MM.1S (cell line): ENCODE data around the gene LRCH4.

Experiments
- DNase-seq: peaks from one replicate; pipeline ENCODE4 v3.0.0-alpha.2; 2015
- H2AFZ ChIP-seq: fragments of 300-600 bp; sonication (generic); 2 replicates; pipeline ENCODE4 v1.6.0; 2016; ENCODE audit warnings: antibody characterized with exemption, low read length
- H3F3A ChIP-seq: fragments of 300-600 bp; sonication (generic); 2 replicates; pipeline ENCODE4 v1.6.1; 2016; ENCODE audit warnings: mild to moderate bottlenecking, antibody characterized with exemption, low read length, moderate library complexity, mixed read lengths; ENCODE audit not compliant: insufficient read depth
- H3K27ac ChIP-seq: fragments of 300-600 bp; sonication (generic); 2 replicates; pipeline ENCODE4 v1.5.1; 2016; ENCODE audit warnings: mild to moderate bottlenecking, low read length
- H3K27me3 ChIP-seq: fragments of 300-600 bp; sonication (generic); replicated peaks from 2 replicates; pipeline ENCODE4 v1.6.0; 2016; ENCODE audit warnings: low read length; ENCODE audit not compliant: insufficient read depth
- H3K36me3 ChIP-seq: fragments of 300-600 bp; sonication (generic); replicated peaks from 2 replicates; pipeline ENCODE4 v1.6.1; 2016; ENCODE audit warnings: mild to moderate bottlenecking, low read length, mixed read lengths; ENCODE audit not compliant: insufficient read depth
- H3K4me1 ChIP-seq: fragments of 300-600 bp; sonication (generic); 2 replicates; pipeline ENCODE4 v1.6.1; 2016; ENCODE audit warnings: low read length, mixed read lengths
- H3K4me2 ChIP-seq: fragments of 300-600 bp; sonication (generic); 2 replicates; pipeline ENCODE4 v1.6.0; 2016; ENCODE audit warnings: low read depth, low read length
- H3K4me3 ChIP-seq: fragments of 300-600 bp; sonication (generic); 2 replicates; pipeline ENCODE4 v1.5.1; 2016; ENCODE audit warnings: low read length, mixed read lengths
- H3K79me2 ChIP-seq: fragments of 300-600 bp; sonication (generic); 2 replicates; pipeline ENCODE4 v1.6.1; 2016; ENCODE audit warnings: mixed run types, low read length, mixed read lengths
- H3K9ac ChIP-seq: fragments of 300-600 bp; sonication (generic); 2 replicates; pipeline ENCODE4 v1.6.1; 2016; ENCODE audit warnings: low read length, mixed read lengths
- H3K9me2 ChIP-seq: fragments of 300-600 bp; sonication (generic); replicated peaks from 2 replicates; pipeline ENCODE4 v1.6.1; 2016; ENCODE audit warnings: mild to moderate bottlenecking, low read length, mixed read lengths; ENCODE audit not compliant: insufficient read depth
- H3K9me3 ChIP-seq: fragments of 300-600 bp; sonication (generic); replicated peaks from 2 replicates; pipeline ENCODE4 v1.6.1; 2016; ENCODE audit warnings: mild to moderate bottlenecking, low read length, mixed read lengths; ENCODE audit not compliant: insufficient read depth
- H4K20me1 ChIP-seq: fragments of 300-600 bp; sonication (generic); 2 replicates; pipeline ENCODE4 v1.6.1; 2016; ENCODE audit warnings: mild to moderate bottlenecking, low read length, moderate library complexity, mixed read lengths; ENCODE audit not compliant: insufficient read depth
- EZH2 ChIP-seq: fragments of 300-600 bp; sonication (generic); optimal IDR thresholded peaks from 2 replicates; pipeline ENCODE3; 2017; ENCODE audit warnings: low read depth, mild to moderate bottlenecking, antibody characterized with exemption, low read length, mixed read lengths
- EZH2phosphoT487 ChIP-seq: fragments of 300-600 bp; sonication (generic); IDR thresholded peaks from 2 replicates; pipeline ENCODE4 v1.6.1; 2018; ENCODE audit warnings: antibody characterized with exemption, low read length
- TF ChIP-seq, protein P1 (sequence below): fragments of 300-600 bp; sonication (generic); IDR thresholded peaks from 2 replicates; pipeline ENCODE4 v1.5.1; 2016; ENCODE audit warnings: antibody characterized with exemption, low read length, mixed read lengths

Gene LRCH4

DNA sequence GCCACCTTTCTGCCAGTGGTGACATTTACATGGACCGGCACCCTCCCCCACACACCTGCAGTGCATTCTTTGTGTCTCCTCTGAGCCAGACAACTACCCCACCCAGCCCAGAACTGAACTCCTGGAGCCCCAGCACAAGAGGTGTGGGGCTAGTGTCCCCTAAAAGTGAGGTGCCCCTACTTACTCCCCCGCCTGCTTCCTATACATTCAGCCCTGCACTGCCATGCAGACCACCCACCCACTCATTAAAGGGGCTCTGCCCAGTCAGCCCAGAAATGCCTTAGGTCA lies 14.2 kb downstream of the LRCH4 start:
- no peaks in the 10 kb centered on the region for H3K9me3 ChIP-seq
- no peaks in the 10 kb centered on the region for H3K36me3 ChIP-seq
- H3K9ac ChIP-seq: no peak overlapping the region
- no peak for TF ChIP-seq EZH2phosphoT487
- TF ChIP-seq, protein P1, sequence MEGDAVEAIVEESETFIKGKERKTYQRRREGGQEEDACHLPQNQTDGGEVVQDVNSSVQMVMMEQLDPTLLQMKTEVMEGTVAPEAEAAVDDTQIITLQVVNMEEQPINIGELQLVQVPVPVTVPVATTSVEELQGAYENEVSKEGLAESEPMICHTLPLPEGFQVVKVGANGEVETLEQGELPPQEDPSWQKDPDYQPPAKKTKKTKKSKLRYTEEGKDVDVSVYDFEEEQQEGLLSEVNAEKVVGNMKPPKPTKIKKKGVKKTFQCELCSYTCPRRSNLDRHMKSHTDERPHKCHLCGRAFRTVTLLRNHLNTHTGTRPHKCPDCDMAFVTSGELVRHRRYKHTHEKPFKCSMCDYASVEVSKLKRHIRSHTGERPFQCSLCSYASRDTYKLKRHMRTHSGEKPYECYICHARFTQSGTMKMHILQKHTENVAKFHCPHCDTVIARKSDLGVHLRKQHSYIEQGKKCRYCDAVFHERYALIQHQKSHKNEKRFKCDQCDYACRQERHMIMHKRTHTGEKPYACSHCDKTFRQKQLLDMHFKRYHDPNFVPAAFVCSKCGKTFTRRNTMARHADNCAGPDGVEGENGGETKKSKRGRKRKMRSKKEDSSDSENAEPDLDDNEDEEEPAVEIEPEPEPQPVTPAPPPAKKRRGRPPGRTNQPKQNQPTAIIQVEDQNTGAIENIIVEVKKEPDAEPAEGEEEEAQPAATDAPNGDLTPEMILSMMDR: no peak
- no peak for TF ChIP-seq EZH2
- H2AFZ ChIP-seq: no peak overlapping the region
- DNase-seq: no peak
- no peak overlapping the region for H3K4me2 ChIP-seq
- H3K27ac ChIP-seq: no peak overlapping the region
- no peaks in the 10 kb centered on the region for H3F3A ChIP-seq
- no peaks in the 10 kb centered on the region for H3K79me2 ChIP-seq
- no peaks in the 10 kb centered on the region for H3K4me1 ChIP-seq
- H3K27me3 ChIP-seq: peaks cover 11% of the 10 kb centered on the region
- H3K4me3 ChIP-seq: no peak overlapping the region
- H4K20me1 ChIP-seq: no peaks in the 10 kb centered on the region
- H3K9me2 ChIP-seq: no peaks in the 10 kb centered on the region

GRCh38 chr7:100570954-100571828 lies 14.7 kb downstream of the LRCH4 start:
- no peaks in the 10 kb centered on the region for H3K4me1 ChIP-seq
- H4K20me1 ChIP-seq: no peaks in the 10 kb centered on the region
- no peaks in the 10 kb centered on the region for H3F3A ChIP-seq
- H3K9me3 ChIP-seq: no peaks in the 10 kb centered on the region
- no peaks in the 10 kb centered on the region for H3K79me2 ChIP-seq
- H3K9me2 ChIP-seq: no peaks in the 10 kb centered on the region
- H2AFZ ChIP-seq: no peak overlapping the region
- H3K9ac ChIP-seq: no peak overlapping the region
- no peak overlapping the region for H3K4me2 ChIP-seq
- H3K36me3 ChIP-seq: no peaks in the 10 kb centered on the region
- TF ChIP-seq EZH2 (no peak), EZH2phosphoT487 (no peak)
- TF ChIP-seq, protein P1: no peak
- no peak overlapping the region for H3K27ac ChIP-seq
- DNase-seq: no peak
- H3K27me3 ChIP-seq: peaks cover 11% of the 10 kb centered on the region
- H3K4me3 ChIP-seq: no peak overlapping the region

- H3K9ac ChIP-seq: no peak overlapping the region
Measured at GRCh38 chr7:100568896-100569844, 16.8 kb downstream of the LRCH4 start.

More at GRCh38 chr7:100568896-100569844, 16.8 kb downstream of the LRCH4 start:
- peaks cover 11% of the 10 kb centered on the region for H3K27me3 ChIP-seq
- H3F3A ChIP-seq: no peaks in the 10 kb centered on the region
- TF ChIP-seq, protein P1: peak; percentile 30
- no peak for TF ChIP-seq EZH2
- H3K4me3 ChIP-seq: no peak overlapping the region
- no peak overlapping the region for H3K27ac ChIP-seq
- H3K9me3 ChIP-seq: no peaks in the 10 kb centered on the region
- no peak overlapping the region for H3K4me2 ChIP-seq
- no peaks in the 10 kb centered on the region for H3K9me2 ChIP-seq
- no peak overlapping the region for H2AFZ ChIP-seq
- H3K36me3 ChIP-seq: no peaks in the 10 kb centered on the region
- H3K4me1 ChIP-seq: no peaks in the 10 kb centered on the region
- DNase-seq: no peak
- no peaks in the 10 kb centered on the region for H3K79me2 ChIP-seq
- no peaks in the 10 kb centered on the region for H4K20me1 ChIP-seq
